GM19452 (cell line): ENCODE measurements around the gene GBF1.

ENCODE experiments used
- ATAC-seq: cut with Tn5 transposase; IDR thresholded peaks from one replicate; pipeline ENCODE4 v1.9.1; 2021; ENCODE audit not compliant: unreplicated experiment

The GBF1 gene

GRCh38 chr10:102342458-102342857 is 97.1 kb downstream of the GBF1 start:
- ATAC-seq, result no peak

DNA sequence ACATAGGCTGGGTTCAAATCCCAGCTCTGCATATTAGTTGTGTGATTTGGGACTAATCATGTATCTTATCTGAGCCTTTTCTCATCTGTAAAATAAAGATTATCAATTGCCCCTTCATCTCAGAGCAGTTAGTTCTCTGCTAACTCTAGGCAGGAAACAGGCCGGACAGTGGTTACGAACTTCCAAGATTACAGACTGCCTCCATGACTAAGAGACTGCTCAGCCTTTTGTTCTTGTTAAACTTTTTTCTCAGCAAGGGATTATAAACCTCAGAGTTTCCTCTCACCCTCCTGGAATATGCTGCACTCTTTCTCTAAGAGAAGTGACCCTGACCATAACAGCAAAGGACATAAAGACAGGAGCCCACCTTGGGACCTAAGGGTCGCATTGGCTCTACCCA is 97.6 kb downstream of the GBF1 start:
- ATAC-seq, result no peak

DNA sequence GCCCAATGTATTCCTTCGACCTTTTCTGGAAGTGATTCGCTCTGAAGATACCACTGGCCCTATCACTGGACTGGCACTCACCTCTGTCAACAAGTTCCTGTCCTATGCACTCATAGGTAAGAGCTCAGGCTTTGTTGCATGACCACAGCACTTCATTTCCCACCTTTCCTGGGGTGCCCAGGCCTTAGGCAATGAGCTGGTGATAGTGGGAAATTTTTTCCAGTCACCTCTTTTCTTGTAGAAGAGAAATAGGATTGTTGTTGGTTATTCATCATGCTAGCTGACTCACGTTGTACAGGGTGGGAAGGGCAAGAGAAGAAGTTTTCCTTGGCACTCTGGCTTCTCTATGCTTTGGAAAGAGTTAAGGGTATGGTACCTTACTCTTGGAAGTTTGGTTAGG is 98.7 kb downstream of the GBF1 start:
- ATAC-seq, result no peak

DNA sequence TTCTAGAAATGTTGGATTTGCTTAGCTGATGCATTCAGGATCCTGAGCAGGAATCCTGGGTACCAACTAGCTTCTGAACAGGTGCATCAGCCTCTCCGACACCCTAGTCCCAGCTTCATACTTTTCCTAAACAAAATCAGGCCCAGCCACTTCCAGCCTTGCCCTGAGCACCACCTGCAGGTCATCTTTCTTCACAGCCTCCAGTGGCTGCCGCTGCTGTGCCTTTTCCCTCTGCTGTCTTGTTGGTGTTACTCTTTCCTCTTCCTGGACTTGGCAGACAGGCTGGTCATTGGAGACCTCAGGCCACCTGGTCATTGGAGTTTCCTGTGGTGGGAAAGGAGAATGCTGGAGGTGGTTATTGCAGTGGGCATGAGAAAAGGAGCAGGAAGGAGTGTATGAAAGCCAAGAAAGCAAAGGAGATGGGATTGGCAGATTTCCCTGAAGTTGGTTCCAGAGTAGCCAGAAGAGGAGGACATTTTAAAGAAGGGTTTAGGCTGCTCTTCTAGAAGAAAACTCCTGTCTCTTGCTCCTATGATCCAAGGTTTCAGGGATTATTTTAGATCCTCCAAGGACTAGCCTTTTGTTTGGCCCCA is 102.0 kb downstream of the GBF1 start:
- ATAC-seq, result no peak

DNA sequence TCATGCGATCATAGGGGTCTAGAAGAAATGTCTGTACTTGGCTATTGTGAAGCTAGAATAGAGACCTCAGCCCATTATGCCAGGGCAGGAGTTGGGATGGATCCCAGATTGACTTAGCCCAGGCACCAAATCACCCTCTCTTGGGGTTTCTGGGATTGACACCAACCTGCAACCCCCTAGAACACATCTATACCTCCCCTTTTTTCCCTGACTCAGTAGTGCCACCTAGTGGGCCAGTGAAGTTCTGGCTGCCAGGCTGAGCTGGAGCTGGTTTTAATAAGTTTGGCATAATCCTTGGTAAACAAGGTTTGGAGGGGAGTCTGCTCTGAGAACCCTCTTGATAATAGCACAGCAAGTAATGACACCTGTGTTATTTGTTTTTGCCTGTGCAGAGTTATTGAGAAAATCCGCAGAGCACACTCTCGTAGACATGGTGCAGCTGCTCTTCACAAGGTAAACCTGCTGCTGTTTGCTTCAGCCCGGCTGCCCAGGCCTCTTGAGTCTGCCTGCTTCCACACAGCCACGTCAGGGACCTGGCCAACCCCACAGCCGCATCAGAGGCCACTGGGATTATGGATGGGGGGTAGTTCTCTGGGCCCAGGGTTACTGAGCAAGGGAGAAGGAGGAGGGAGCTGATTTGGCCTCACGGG is 106.9 kb downstream of the GBF1 start:
- ATAC-seq, result no peak

DNA sequence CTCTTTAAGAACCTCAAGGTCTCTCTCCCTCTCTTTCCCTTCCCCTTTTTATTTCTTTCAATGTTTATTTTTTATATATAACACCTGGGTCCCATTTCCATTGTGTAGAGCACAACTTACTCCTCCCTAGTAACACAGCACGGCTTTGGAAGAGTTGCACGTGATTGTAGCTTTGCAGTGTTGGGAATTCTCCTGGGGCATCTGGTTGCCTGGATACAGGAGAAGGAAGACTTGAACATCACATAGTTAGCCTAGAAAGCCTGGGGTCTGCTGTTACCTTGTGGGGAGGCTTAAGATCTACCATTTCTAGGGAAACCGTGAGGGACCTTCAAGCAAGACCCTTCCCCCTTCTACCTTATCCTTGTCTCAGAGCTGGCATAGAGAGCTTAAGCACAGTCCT is 109.1 kb downstream of the GBF1 start:
- no peak for ATAC-seq

DNA sequence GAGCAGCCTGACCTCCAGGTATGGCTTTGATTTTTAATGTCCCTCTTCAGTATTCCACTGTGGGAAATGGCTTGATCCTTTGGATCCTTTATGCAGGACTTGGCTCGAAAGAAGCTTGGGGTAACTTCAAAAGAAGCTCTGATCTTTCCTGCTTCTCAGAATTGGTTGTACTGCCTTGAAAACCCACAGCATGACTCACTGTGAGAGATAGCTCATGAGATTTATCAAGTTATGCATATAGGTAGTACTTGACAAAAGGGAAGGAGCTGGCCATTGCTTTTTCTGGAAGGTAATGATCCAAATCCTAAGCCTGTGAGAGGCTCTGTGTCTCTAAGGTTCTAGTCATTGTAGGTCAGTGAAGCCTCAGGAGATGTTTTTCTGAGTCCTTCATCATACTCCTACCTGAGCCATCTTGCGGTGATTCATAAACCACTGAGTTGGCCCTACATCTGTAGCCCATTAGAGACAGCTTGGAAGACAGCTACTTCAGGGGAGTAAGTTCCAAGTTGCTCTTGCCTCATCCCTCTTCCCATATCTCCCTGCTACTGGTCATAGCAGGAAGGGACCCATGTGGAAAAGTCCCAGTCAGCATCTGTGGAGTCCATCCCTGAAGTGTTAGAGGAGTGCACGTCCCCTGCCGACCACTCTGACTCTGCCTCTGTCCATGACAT is 113.5 kb downstream of the GBF1 start:
- no peak for ATAC-seq

DNA sequence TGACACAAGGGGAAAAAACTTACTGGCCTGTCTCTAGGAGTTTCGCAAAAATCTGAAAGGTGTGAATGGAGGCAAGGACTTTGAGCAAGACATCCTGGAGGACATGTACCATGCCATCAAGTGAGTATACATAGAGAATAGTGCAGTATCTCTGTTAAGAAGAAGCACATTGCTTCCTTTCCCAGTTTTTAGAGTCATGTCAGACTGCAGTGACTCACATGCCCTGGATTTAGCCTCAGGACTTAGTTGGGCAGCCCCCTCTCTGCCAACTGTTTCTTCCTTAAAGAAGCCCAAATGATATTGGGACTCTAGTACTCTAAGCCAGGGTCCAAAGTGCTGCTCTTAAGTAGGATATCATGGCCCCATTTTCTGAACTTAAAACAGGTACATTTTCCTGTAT is 122.1 kb downstream of the GBF1 start:
- no peak for ATAC-seq

GRCh38 chr10:102368077-102368476 is 122.7 kb downstream of the GBF1 start:
- no peak for ATAC-seq

DNA sequence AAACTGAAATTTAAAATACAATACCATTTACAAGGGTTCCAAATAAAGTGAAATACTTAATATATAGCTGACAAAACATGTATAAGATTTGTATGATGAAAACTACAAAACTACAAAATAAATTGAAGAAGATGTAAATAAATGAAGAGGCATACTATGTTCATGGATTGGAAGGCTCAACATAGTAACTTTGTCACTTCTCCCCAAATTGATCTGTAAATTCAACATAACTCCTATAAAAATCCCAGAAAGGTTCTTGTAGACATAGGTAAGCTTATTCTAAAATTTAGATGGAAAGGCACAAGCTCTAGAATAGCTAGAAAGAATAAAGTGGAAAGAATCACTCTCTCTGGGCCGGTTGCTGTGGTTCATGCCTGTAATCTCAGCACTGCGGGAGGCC is 126.0 kb downstream of the GBF1 start:
- ATAC-seq, result no peak

- no peak for ATAC-seq
Observed at GRCh38 chr10:102375250-102375649, 129.9 kb downstream of the GBF1 start.

DNA sequence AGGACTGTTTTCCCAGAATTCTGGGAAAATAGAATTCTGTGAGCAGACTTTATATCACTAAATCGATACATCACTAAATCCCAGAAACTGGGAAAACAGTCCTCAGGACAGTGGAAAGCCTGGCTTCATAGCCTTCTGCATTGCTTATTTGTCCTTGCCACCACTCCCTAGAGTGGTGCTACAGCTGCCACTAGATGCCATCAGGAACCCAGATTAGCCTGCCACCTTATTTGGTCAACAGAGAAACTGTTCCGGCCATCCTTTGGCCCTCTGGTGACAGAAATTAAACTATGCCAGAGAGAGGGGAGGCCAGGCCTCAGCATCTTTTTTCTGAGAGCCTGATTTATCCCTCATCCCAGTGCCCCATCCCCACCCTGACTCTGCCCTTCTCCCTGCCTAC is 130.5 kb downstream of the GBF1 start:
- no peak for ATAC-seq

DNA sequence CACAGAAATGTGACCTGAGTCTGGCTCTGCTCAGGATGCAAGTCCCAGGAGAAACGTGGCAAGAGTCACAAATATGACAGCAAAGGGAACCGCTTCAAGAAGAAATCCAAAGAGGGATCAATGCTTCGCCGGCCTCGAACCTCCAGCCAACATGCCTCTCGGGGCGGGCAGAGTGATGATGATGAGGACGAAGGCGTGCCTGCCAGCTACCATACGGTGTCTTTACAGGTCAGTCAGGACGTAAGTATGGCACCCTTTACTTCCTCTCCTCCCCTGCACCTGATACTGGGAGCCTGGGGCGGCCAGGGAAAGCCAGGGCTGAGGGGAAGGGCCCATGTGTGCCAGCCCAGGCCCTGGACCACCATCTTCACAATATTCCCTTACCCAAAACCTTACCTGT is 131.6 kb downstream of the GBF1 start:
- ATAC-seq, result no peak

GRCh38 chr10:102379383-102379782 is 134.1 kb downstream of the GBF1 start:
- ATAC-seq, result no peak

DNA sequence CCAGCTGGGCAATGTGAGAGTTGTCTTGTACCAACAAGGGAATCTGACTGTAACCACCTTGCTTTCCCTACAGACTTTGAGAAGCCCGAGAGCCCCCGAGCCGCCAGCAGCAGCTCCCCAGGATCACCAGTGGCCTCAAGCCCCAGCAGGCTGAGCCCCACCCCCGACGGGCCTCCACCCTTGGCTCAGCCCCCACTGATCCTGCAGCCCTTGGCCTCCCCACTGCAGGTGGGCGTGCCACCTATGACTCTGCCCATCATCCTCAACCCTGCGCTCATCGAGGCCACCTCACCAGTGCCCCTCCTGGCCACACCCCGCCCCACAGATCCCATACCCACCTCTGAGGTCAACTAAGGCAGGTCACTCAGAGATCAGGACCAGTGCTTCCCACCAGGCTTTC is 136.7 kb downstream of the GBF1 start:
- no peak for ATAC-seq

DNA sequence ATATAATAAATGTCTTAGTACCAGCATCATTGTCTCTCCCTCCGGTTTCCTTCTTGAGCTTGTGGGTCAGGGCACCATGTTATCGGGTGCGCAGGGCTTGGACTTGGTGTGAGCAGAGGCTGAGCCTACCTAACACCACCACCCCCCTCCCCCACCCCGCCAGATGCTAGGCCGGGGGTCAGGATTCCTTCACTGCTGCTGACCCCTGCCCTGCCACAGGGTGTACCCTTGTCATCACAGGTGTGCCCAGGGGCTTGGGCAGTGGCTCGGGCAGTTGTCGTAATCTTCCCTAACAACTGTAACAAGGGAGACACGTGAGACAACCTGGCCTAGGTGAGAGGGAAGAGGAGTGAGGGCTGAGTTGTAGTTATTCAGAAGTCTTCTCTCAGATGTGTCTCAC is 137.5 kb downstream of the GBF1 start:
- ATAC-seq, result no peak

GRCh38 chr10:102384053-102384452 is 138.7 kb downstream of the GBF1 start:
- no peak for ATAC-seq

GRCh38 chr10:102384606-102385429 is 139.5 kb downstream of the GBF1 start:
- ATAC-seq, result no peak

- no peak for ATAC-seq
Observed at GRCh38 chr10:102389894-102390293, 144.6 kb downstream of the GBF1 start.

DNA sequence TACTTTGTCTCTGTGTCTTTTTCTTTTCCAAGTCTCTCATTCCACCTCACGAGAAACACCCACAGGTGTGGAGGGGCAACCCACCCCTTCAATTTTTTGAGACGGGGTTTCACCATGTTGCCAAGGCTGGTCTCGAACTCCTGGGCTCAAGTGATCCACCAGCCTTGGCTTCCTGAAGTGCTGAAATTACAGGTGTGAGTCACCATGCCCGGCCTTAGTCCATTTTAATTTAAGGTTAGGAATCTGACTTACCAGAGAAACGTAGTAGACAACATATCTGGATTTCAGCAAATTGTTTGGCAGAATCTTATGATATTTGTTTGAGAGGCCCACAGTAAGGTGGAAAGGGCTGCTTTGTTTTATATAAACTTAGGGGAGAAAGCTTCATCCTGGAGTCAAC is 147.0 kb downstream of the GBF1 start:
- ATAC-seq, result no peak

DNA sequence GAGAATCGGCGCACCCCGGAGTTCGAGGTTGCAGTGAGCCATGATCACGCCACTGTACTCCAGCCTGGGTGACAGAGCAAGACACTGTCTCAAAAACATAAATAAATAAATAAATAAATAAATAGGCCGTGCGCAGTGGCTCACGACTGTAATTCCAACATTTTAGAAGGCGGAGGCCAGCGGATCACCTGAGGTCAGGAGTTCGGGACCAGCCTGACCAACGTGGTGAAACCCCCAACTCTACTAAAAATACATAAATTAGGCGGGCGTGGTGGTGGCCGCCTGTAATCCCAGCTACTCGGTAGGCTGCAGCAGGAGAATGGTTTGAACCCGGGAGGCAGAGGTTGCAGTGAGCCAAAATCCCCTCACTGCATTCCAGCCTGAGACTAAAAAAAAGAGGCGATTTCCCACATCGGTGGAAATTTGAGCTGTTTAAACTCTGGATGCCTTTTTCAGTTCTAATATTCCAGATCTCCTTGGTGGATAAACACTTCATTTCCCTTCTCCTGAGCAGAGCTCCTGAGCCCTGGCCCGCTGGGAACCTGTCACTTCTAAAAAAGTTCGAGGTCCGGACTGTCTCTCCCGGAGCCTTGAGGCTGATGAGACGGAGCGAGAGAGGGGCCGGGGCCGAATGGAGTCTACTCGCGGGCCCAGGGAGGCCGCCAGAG is 148.2 kb downstream of the GBF1 start:
- no peak for ATAC-seq
